Endodermal cell (in vitro differentiated cells): ENCODE results near the gene ZKSCAN1. TPM values are rescaled to one million over a fixed set of nuclear protein-coding genes. Genes with fewer than 3 reads are reported as not detected.
"Not testable (repeated sequence)": the region's sequence is repeated elsewhere in the genome, so short reads cannot be mapped to it uniquely, and the experiment has no call there.

Source experiments
- DNase-seq: peaks from one replicate; pipeline ENCODE4 v3.0.0-alpha.2; 2017
- H3K27ac ChIP-seq: 2 replicates; pipeline ENCODE4 v1.5.1; 2013; ENCODE audit warnings: mild to moderate bottlenecking, low read depth, low read length, moderate library complexity
- H3K27me3 ChIP-seq: 2 replicates; pipeline ENCODE4 v1.6.1; 2013; ENCODE audit warnings: mild to moderate bottlenecking, low read length, moderate library complexity; ENCODE audit not compliant: insufficient read depth, control insufficient read depth, poor library complexity, severe bottlenecking
- H3K36me3 ChIP-seq: 2 replicates; pipeline ENCODE4 v1.7.0; 2013; ENCODE audit warnings: mild to moderate bottlenecking, low read length, moderate library complexity; ENCODE audit not compliant: control insufficient read depth, insufficient read depth
- H3K4me1 ChIP-seq: one replicate; pipeline ENCODE4 v1.7.0; 2013; ENCODE audit warnings: low read length; ENCODE audit not compliant: control insufficient read depth, insufficient read depth
- H3K4me3 ChIP-seq: 2 replicates; pipeline ENCODE4 v1.5.1; 2013; ENCODE audit warnings: mild to moderate bottlenecking, low read length, moderate library complexity
- H3K9ac ChIP-seq: 2 replicates; pipeline ENCODE4 v1.6.1; 2013; ENCODE audit warnings: mild to moderate bottlenecking, low read length, moderate library complexity; ENCODE audit not compliant: poor library complexity, severe bottlenecking; ENCODE audit errors: extremely low read depth
- H3K9me3 ChIP-seq: 2 replicates; pipeline ENCODE4 v1.6.1; 2013; ENCODE audit warnings: mild to moderate bottlenecking, low read length, moderate library complexity; ENCODE audit not compliant: control insufficient read depth
- H3K27ac Mint-ChIP-seq: 2 replicates; pipeline ENCODE4 v1.8.0; 2020; ENCODE audit warnings: mixed read lengths
- H3K27me3 Mint-ChIP-seq: 2 replicates; pipeline ENCODE4 v1.8.0; 2021; ENCODE audit warnings: mild to moderate bottlenecking, mixed read lengths; ENCODE audit not compliant: insufficient read depth
- H3K36me3 Mint-ChIP-seq: 2 replicates; pipeline ENCODE4 v1.8.0; 2020; ENCODE audit warnings: low read depth, mixed read lengths
- H3K4me1 Mint-ChIP-seq: 2 replicates; pipeline ENCODE4 v1.8.0; 2020; ENCODE audit warnings: mixed read lengths
- H3K4me3 Mint-ChIP-seq: 2 replicates; pipeline ENCODE4 v1.8.0; 2020; ENCODE audit warnings: mild to moderate bottlenecking, moderate library complexity, mixed read lengths
- H3K9me3 Mint-ChIP-seq: 2 replicates; pipeline ENCODE4 v1.8.0; 2020; ENCODE audit warnings: mild to moderate bottlenecking, mixed read lengths
- CTCF ChIP-seq: fragments of 200-600 bp; sonication (generic); conservative IDR thresholded peaks from 2 replicates; pipeline ENCODE4 v1.5.0; 2021; ENCODE audit warnings: antibody characterized with exemption, mild to moderate bottlenecking
- WGBS, 2 experiments: methylation state at CpG; one replicate each; pipeline versions ENCODE4 v1.1.5 to v1.1.7; 2013; ENCODE audit warnings: missing lambda C conversion rate in 2 of 2, mixed read lengths in 1 of 2; ENCODE audit not compliant: insufficient coverage in 1 of 2, insufficient read length in 1 of 2; 5-methylcytosine and 5-hydroxymethylcytosine counted together
- total RNA-seq, 2 donors: library from RNA; stranded (reverse); fragmentation: NEBNext Ultra II Directional in 1 of 2; extraction: Animal tissue kit (Norgen Biotek cat#: 25700) in 1 of 2; gene quantifications; 2 replicates in 1 of 2; 3 replicates in 1 of 2; pipeline ENCODE4 v1.2.1, GENCODE V29; 2021

The ZKSCAN1 gene
- total RNA-seq, 2 donors from 2014 or later, result 57.1 to 68.0 TPM

DNA sequence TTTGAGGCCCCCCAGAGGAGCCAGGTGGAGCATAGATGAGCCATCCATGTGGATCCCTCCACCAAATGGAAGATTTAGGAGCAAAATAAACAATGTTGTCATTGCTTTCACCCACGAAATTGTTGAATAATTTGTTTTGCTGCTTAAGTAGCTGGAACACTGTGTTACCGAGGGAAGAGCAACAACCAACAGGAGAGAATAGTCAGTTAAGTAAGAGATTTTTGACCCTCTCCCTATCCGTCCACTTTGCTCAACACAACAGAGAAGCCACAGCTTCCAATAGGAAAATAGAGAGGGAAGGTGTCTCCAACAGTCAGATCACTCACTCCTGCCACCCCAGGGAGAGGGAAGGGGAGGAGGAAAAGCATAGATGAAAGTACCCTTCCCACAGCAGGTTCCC is 3.9 kb upstream of the ZKSCAN1 start:
- Histone ChIP-seq H3K27me3 (no peaks in the 10 kb centered on the region), H3K4me3 (no peak overlapping the region), H3K9ac (no peak overlapping the region), H3K36me3 (no peaks in the 10 kb centered on the region), H3K27ac (no peak overlapping the region), H3K4me1 (no peaks in the 10 kb centered on the region), H3K9me3 (no peaks in the 10 kb centered on the region)
- Mint-ChIP-seq H3K36me3 (no peaks in the 10 kb centered on the region), H3K27me3 (peaks cover 2% of the 10 kb centered on the region), H3K4me3 (no peak overlapping the region), H3K4me1 (peaks cover 4% of the 10 kb centered on the region), H3K9me3 (no peaks in the 10 kb centered on the region), H3K27ac (no peak overlapping the region)
- 43 to 64% methylated on average over 1 to 3 of the region's 3 CpGs for WGBS, 2 experiments
- no peak for TF ChIP-seq CTCF
- DNase-seq, result no peak

- not testable (repeated sequence) for H3K27me3 ChIP-seq, H3K36me3 Mint-ChIP-seq, H3K27ac Mint-ChIP-seq, H3K27ac ChIP-seq, H3K9me3 Mint-ChIP-seq, H3K4me3 ChIP-seq, DNase-seq, H3K9ac ChIP-seq, H3K27me3 Mint-ChIP-seq, H3K36me3 ChIP-seq, H3K4me3 Mint-ChIP-seq, H3K9me3 ChIP-seq, H3K4me1 ChIP-seq
- H3K4me1 Mint-ChIP-seq, result peaks cover 11% of the 10 kb centered on the region
- 87 to 91% methylated on average over 12 to 14 of the region's 14 CpGs for WGBS, 2 experiments
These were observed 2.7 kb upstream of the ZKSCAN1 start for GRCh38 chr7:100012385-100013327.

GRCh38 chr7:100013328-100013676 is 2.1 kb upstream of the ZKSCAN1 start:
- no peak overlapping the region for H3K27ac ChIP-seq
- peaks cover 3% of the 10 kb centered on the region for H3K36me3 ChIP-seq
- Mint-ChIP-seq H3K27me3 (peaks cover 2% of the 10 kb centered on the region), H3K4me3 (no peak overlapping the region), H3K27ac (no peak overlapping the region), H3K4me1 (peaks cover 11% of the 10 kb centered on the region), H3K9me3 (no peaks in the 10 kb centered on the region), H3K36me3 (peaks cover 3% of the 10 kb centered on the region)
- no peak overlapping the region for H3K4me3 ChIP-seq
- H3K27me3 ChIP-seq, result no peaks in the 10 kb centered on the region
- TF ChIP-seq CTCF, result no peak
- 56 to 95% methylated on average over 1 to 3 of the region's 3 CpGs for WGBS, 2 experiments
- no peaks in the 10 kb centered on the region for H3K9me3 ChIP-seq
- H3K4me1 ChIP-seq, result no peaks in the 10 kb centered on the region
- no peak for DNase-seq
- H3K9ac ChIP-seq, result no peak overlapping the region
